Measurements from ENCODE around the gene TTYH1. TPM values are rescaled to one million over a fixed set of nuclear protein-coding genes. Genes with fewer than 3 reads are reported as not detected.

Gene TTYH1
- total and polyA plus RNA-seq, 7 experiments from 2014 or later, result 0.10 to 1.8 (median 0.32) TPM; not detected in 3

DNA sequence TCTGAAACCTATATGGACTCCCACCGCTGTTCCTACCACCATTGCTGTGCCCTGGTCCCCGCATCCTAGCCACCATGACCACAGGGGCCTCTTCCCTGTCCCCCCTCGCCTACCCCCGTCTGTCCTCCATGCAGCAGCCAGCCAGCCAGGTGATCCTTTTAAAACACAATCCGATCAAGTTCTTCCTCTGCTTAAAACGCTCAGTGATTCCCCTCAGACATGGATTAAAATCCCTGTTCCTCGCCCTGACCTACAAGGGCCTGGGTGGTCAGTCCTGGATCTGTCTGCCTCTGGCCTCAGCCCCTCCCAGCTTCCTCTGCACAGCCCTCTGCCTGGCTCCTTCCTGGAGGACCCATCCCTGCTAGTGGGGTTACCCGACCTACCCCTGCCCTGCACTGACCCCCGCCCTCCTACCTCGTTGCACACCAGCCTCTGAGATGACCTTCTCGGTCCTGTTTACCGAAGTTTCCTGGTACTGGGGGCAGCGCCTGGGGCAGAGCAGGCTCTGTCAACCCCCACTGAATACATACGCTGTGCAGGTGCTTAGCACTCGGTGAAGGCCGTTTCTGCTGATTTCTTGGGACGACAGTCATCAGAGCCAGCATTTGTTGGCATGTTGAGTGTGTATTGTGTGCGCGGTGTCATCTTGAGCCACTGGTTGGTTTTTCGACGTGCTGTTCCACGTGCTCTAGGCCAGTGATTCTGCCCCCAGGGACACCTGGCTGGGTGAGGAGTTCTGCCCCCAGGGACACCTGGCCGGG, 19.0 kb downstream of the TTYH1 start:
- no peaks in the 10 kb centered on the region for H3K9me3 Mint-ChIP-seq
- no peak overlapping the region for H3K27ac ChIP-seq (ENCODE audit: low read depth, low read length)
- intact Hi-C loops (cut with micrococcal nuclease), result no loop called here
- peaks cover 0 to 10% of the 10 kb centered on the region in 2 donors for H3K4me1 ChIP-seq (ENCODE audit: control insufficient read depth in 2 of 2, insufficient read depth in 2 of 2, low read length in 2 of 2)
- H3K4me3 ChIP-seq (ENCODE audit: low read length), result no peak overlapping the region
- H3K9me3 ChIP-seq (ENCODE audit: control insufficient read depth in 2 of 3, low read length in 3 of 3), result no peaks in the 10 kb centered on the region
- DNase-seq (peak in 1 of 9 donors; percentile 6), ATAC-seq (no peak)
- no peaks in the 10 kb centered on the region for H3K27me3 ChIP-seq (ENCODE audit: control insufficient read depth in 2 of 2, insufficient read depth in 2 of 2, low read length in 2 of 2)
- H3K36me3 ChIP-seq (ENCODE audit: control insufficient read depth in 2 of 3, insufficient read depth in 3 of 3, low read length in 3 of 3), result peaks cover 0 to 3% (median 0%) of the 10 kb centered on the region in 3 experiments
- H3K4me3 Mint-ChIP-seq, result peak overlapping the region in 4 of 10 donors; percentile 34 to 63 (median 53)
- peaks cover 18 to 41% (median 32%) of the 10 kb centered on the region in 7 donors for H3K4me1 Mint-ChIP-seq
- H3K27ac Mint-ChIP-seq, result peak overlapping the region in 3 of 9 donors; percentile 10 to 53 (median 14)
- CTCF ChIA-PET, result no interaction called here
- peaks cover 0 to 4% (median 0%) of the 10 kb centered on the region in 5 donors for H3K36me3 Mint-ChIP-seq
- peaks cover 0 to 7% (median 0%) of the 10 kb centered on the region in 5 donors for H3K27me3 Mint-ChIP-seq
- POLR2A ChIA-PET, result interaction anchor here (0.6 to 6.5 kb wide), 3 partner anchors 10 to 83 kb away, joined by 3 to 39 read pairs (median 3); partner anchors contain the start of gene LENG8

GRCh38 chr19:54434873-54435214, 19.6 kb downstream of the TTYH1 start:
- Mint-ChIP-seq H3K9me3 (no peaks in the 10 kb centered on the region), H3K27ac (peak overlapping the region in 2 of 9 donors; percentile 14 to 77), H3K4me1 (peaks cover 20 to 43% (median 33%) of the 10 kb centered on the region in 7 donors), H3K36me3 (peaks cover 0 to 4% (median 0%) of the 10 kb centered on the region in 5 donors), H3K4me3 (peak overlapping the region in 5 of 10 donors; percentile 21 to 63 (median 45)), H3K27me3 (peaks cover 0 to 5% (median 0%) of the 10 kb centered on the region in 5 donors)
- peaks cover 0 to 3% (median 0%) of the 10 kb centered on the region in 3 experiments for H3K36me3 ChIP-seq (ENCODE audit: control insufficient read depth in 2 of 3, insufficient read depth in 3 of 3, low read length in 3 of 3)
- ChIA-PET POLR2A (interaction anchor here (6.5 kb wide), 1 partner anchor 14 kb away, joined by 39 read pairs; the partner anchor contains the start of gene LENG8), CTCF (no interaction called here)
- DNase-seq, result peak in 1 of 9 donors; percentile 7
- H3K27me3 ChIP-seq (ENCODE audit: control insufficient read depth in 2 of 2, insufficient read depth in 2 of 2, low read length in 2 of 2), result no peaks in the 10 kb centered on the region
- peak; percentile 27 for ATAC-seq
- no peak overlapping the region for H3K27ac ChIP-seq (ENCODE audit: low read depth, low read length)
- H3K4me3 ChIP-seq (ENCODE audit: low read length), result no peak overlapping the region
- H3K9me3 ChIP-seq (ENCODE audit: control insufficient read depth in 2 of 3, low read length in 3 of 3), result no peaks in the 10 kb centered on the region
- intact Hi-C loops (cut with micrococcal nuclease), result loop anchor here in 1 of 2 donors (5.0 kb wide), 1 partner anchor 108 kb away; no protein-coding TSS in a partner anchor
- H3K4me1 ChIP-seq (ENCODE audit: control insufficient read depth in 2 of 2, insufficient read depth in 2 of 2, low read length in 2 of 2), result peaks cover 0 to 10% of the 10 kb centered on the region in 2 donors

GRCh38 chr19:54435551-54436016, 20.3 kb downstream of the TTYH1 start:
- Histone ChIP-seq H3K9me3 (ENCODE audit: control insufficient read depth in 2 of 3, low read length in 3 of 3) (no peaks in the 10 kb centered on the region), H3K4me3 (ENCODE audit: low read length) (no peak overlapping the region), H3K36me3 (ENCODE audit: control insufficient read depth in 2 of 3, insufficient read depth in 3 of 3, low read length in 3 of 3) (peaks cover 0 to 3% (median 0%) of the 10 kb centered on the region in 3 experiments), H3K27ac (ENCODE audit: low read depth, low read length) (no peak overlapping the region), H3K4me1 (ENCODE audit: control insufficient read depth in 2 of 2, insufficient read depth in 2 of 2, low read length in 2 of 2) (peaks cover 0 to 6% of the 10 kb centered on the region in 2 donors), H3K27me3 (ENCODE audit: control insufficient read depth in 2 of 2, insufficient read depth in 2 of 2, low read length in 2 of 2) (no peaks in the 10 kb centered on the region)
- no peak overlapping the region for H3K4me3 Mint-ChIP-seq
- ChIA-PET POLR2A (interaction anchor here (6.5 kb wide), 1 partner anchor 13 kb away, joined by 39 read pairs; the partner anchor contains the start of gene LENG8), CTCF (no interaction called here)
- H3K27me3 Mint-ChIP-seq, result peaks cover 0 to 5% (median 0%) of the 10 kb centered on the region in 5 donors
- H3K4me1 Mint-ChIP-seq, result peaks cover 20 to 43% (median 33%) of the 10 kb centered on the region in 7 donors
- H3K36me3 Mint-ChIP-seq, result peaks cover 0 to 4% (median 0%) of the 10 kb centered on the region in 5 donors
- no peaks in the 10 kb centered on the region for H3K9me3 Mint-ChIP-seq
- ATAC-seq (no peak), DNase-seq (peak in 1 of 9 donors; percentile 7)
- no peak overlapping the region for H3K27ac Mint-ChIP-seq
- intact Hi-C loops (cut with micrococcal nuclease), result loop anchor here in 1 of 2 donors (5.0 kb wide), 1 partner anchor 108 kb away; no protein-coding TSS in a partner anchor

- peak in 1 of 9 donors; percentile 7 for DNase-seq
- Histone ChIP-seq H3K4me1 (ENCODE audit: control insufficient read depth in 2 of 2, insufficient read depth in 2 of 2, low read length in 2 of 2) (peaks cover 0 to 6% of the 10 kb centered on the region in 2 donors), H3K4me3 (ENCODE audit: low read length) (no peak overlapping the region), H3K27me3 (ENCODE audit: control insufficient read depth in 2 of 2, insufficient read depth in 2 of 2, low read length in 2 of 2) (no peaks in the 10 kb centered on the region), H3K27ac (ENCODE audit: low read depth, low read length) (no peak overlapping the region), H3K9me3 (ENCODE audit: control insufficient read depth in 2 of 3, low read length in 3 of 3) (no peaks in the 10 kb centered on the region), H3K36me3 (ENCODE audit: control insufficient read depth in 2 of 3, insufficient read depth in 3 of 3, low read length in 3 of 3) (peaks cover 0 to 3% (median 0%) of the 10 kb centered on the region in 3 experiments)
- Mint-ChIP-seq H3K9me3 (no peaks in the 10 kb centered on the region), H3K27me3 (peaks cover 0 to 3% (median 0%) of the 10 kb centered on the region in 5 donors), H3K4me1 (peaks cover 17 to 41% (median 32%) of the 10 kb centered on the region in 7 donors), H3K36me3 (peaks cover 0 to 4% (median 0%) of the 10 kb centered on the region in 5 donors), H3K4me3 (no peak overlapping the region), H3K27ac (peak overlapping the region in 2 of 9 donors; percentile 14 to 61)
- ChIA-PET CTCF (no interaction called here), POLR2A (interaction anchor here (6.5 kb wide), 1 partner anchor 12 kb away, joined by 39 read pairs; the partner anchor contains the start of gene LENG8)
- intact Hi-C loops (cut with micrococcal nuclease), result loop anchor here in 1 of 2 donors (5.0 kb wide), 1 partner anchor 109 kb away; no protein-coding TSS in a partner anchor
- no peak for ATAC-seq
These were observed 20.8 kb downstream of the TTYH1 start for GRCh38 chr19:54436031-54436523.

DNA sequence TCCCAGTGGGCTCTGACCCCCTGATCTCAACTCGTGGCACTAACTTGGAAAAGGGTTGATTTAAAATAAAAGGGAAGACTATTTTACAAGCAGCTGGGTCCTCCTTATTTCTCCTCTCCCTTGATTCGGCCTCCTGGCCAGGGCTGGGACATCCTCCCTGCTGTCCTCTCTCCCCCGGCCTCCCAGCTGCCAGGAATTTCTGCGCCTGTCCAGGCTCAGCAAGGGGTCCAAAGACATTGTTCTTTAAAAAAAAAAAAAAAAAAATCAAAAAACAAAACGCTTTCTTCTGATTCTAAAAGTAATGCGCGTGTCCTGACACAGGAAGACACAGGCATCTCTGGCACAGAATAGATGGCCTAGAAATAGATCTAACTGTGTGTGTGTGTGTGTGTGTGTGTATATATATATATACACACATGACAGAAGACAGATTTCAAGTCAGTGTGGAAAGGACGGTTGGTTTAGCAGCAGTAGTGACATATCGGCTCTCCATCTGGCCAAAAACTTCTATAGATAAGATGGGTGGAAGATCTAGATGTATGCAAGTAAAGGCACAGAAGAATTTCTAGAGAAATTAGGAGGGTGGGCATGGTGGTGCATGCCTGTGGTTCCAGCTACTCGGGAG, 21.5 kb downstream of the TTYH1 start:
- H3K27me3 Mint-ChIP-seq, result no peaks in the 10 kb centered on the region
- ATAC-seq, result no peak
- Histone ChIP-seq H3K9me3 (ENCODE audit: control insufficient read depth in 2 of 3, low read length in 3 of 3) (no peaks in the 10 kb centered on the region), H3K27ac (ENCODE audit: low read depth, low read length) (no peak overlapping the region), H3K27me3 (ENCODE audit: control insufficient read depth in 2 of 2, insufficient read depth in 2 of 2, low read length in 2 of 2) (no peaks in the 10 kb centered on the region), H3K4me3 (ENCODE audit: low read length) (no peak overlapping the region), H3K36me3 (ENCODE audit: control insufficient read depth in 2 of 3, insufficient read depth in 3 of 3, low read length in 3 of 3) (peaks cover 0 to 3% (median 0%) of the 10 kb centered on the region in 3 experiments), H3K4me1 (ENCODE audit: control insufficient read depth in 2 of 2, insufficient read depth in 2 of 2, low read length in 2 of 2) (peaks cover 0 to 6% of the 10 kb centered on the region in 2 donors)
- intact Hi-C loops (cut with micrococcal nuclease), result loop anchor here in 1 of 2 donors (5.0 kb wide), 1 partner anchor 109 kb away; no protein-coding TSS in a partner anchor
- peaks cover 0 to 4% (median 0%) of the 10 kb centered on the region in 5 donors for H3K36me3 Mint-ChIP-seq
- ChIA-PET CTCF (no interaction called here), POLR2A (interaction anchor here (6.5 kb wide), 1 partner anchor 12 kb away, joined by 39 read pairs; the partner anchor contains the start of gene LENG8)
- H3K4me1 Mint-ChIP-seq, result peaks cover 13 to 39% (median 28%) of the 10 kb centered on the region in 7 donors
- no peaks in the 10 kb centered on the region for H3K9me3 Mint-ChIP-seq
- DNase-seq, result peak in 1 of 9 donors; percentile 1
- peak overlapping the region in 5 of 9 donors; percentile 14 to 78 (median 26) for H3K27ac Mint-ChIP-seq
- H3K4me3 Mint-ChIP-seq, result no peak overlapping the region
